Stimulated activated CD8-positive, alpha-beta memory T cell treated with anti-CD3 and anti-CD28 coated beads, Interleukin-4, amount 100 ng/mL, for 24 hours (primary cell): Measurements from ENCODE around the gene MICU2.
A peak's percentile ranks its signal among the peaks of the same experiment; 100 is the strongest.

Experiments used
- DNase-seq: peaks from one replicate; pipeline ENCODE4 v3.0.0-alpha.2; 2020; ENCODE audit warnings: low read depth

The MICU2 gene

DNA sequence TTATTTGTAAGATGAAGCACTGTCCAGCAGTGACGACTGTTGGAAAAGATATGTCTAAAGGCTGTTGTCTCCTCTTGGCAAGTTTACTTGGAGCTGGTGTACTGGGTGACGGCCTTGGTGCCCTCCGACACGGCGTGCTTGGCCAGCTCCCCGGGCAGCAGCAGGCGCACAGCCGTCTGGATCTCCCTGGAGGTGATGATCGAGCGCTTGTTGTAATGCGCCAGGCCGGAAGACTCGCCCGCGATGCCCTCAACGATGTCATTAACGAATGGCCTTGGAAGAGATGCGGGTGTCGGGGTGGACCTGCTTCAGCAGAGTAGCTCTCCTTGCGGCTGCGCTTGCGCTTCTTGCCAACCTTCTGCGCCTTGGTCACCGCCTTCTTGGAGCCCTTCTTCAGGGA, 120.2 kb downstream of the MICU2 start:
- DNase-seq, result no peak

- no peak for DNase-seq
These were observed 122.6 kb downstream of the MICU2 start for GRCh38 chr13:21481359-21481758.

- no peak for DNase-seq
These were observed 124.8 kb downstream of the MICU2 start for GRCh38 chr13:21478881-21479808.

DNA sequence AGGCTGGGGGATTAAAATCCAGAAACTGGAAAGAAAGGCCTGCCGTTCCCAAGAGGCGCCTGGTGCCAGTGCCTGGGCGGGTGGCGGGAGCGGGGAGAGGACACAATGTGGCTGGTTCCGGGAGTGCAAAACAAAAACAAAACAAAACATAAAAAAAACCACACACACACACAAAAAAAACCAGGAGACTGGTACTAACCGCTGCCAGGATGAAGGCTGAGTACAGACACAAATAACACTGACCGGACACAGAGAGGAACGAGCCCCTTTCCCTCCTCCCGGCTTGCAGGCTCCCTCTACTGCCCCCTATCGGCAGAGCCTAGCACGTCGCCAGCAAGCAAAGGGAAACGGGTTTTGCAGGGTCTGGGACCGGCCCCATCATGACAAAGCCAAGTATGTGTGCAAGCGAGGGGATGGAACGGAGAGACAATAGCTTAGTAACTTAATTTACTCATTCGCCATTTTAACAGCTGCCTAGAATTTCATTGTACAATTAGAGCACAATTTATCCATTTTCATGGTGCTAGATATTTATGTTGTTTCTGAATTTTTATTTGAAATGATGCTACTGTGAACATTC, 127.0 kb downstream of the MICU2 start:
- DNase-seq, result peak; percentile 67

DNA sequence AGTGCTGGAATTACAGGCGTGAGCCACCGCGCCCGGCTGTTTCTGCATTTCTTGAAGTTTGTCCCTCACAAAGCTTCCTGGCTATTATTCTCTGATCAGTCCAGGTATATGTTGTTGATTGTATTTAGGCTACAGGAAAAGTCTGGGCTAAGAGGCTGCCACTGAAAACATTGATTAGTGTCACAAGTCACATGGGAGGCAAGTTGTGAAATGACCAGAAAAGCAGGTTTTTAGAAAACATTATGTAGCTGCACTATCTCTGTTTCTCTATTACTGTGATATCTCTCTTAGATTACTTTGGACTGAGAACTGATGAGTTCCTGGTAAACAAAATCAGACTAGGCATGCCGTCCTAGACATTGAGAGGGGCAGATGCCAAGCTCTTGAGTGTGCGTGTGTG, 128.9 kb downstream of the MICU2 start:
- no peak for DNase-seq

DNA sequence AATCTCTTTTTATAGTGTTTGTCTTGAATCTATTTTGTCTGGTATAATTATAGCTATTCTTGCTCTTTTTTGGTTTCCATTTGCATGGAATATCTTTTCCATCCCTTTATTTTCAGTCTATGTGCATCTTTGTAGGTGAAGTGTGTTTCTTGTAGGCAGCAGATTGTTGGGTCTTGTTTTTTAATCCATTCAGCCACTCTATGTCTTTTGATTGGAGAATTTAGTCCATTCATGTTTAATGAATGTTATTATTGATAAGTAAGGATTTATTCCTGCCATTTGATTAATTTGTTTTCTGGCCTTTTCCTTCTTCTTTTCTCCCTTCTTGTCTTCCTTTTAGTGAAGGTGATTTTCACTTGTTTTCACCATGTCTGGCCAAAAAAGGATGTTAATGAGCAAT, 133.2 kb downstream of the MICU2 start:
- DNase-seq, result no peak

- no peak for DNase-seq
These were observed 137.4 kb downstream of the MICU2 start for GRCh38 chr13:21466527-21466926.

DNA sequence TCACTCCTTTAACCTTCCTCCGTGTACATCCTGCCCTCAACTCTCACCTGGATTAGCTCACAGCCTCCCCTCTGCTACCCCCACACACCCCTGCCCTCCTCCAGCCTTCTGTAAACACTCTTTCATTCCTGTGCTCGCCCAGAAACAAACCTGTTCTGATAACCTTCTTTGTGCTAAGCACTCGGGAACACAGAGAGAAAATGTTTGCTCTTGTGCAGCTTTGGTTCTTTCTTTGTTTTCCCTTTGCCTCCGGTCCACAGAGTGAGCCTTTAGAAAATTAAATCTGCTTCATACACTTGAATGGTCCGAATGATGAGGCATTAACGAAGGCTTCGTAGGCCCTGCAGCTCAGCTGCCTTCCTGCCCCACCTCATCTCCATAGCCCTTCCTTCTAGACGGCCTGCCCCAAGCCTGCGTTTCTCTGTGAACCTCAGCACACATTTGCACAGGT, 138.2 kb downstream of the MICU2 start:
- no peak for DNase-seq

DNA sequence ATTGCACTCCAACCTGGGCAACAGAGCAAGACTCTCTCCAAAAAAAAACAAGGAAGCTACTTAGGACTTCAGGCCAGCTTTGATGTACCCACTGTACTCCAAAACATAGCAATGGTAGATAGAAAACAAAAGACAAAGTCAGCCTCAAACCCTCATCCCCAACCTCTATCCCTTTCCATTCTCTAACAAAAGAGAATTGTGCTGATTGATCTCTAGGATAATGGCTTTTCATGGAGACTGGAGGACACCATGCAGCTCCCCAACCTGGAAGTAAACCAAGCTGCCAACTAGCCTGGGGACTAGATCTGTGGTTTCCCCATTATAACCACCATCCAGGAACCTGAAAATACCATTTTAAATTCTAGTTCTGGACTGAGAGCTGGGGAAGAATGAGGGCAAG, 140.5 kb downstream of the MICU2 start:
- DNase-seq, result no peak

- DNase-seq, result no peak
These were observed 142.8 kb downstream of the MICU2 start for GRCh38 chr13:21461131-21461530.

GRCh38 chr13:21458813-21459701, 144.9 kb downstream of the MICU2 start, which contains the start of gene ZDHHC20:
ZDHHC20 (minus strand) TSS chr13:21459303; CDS start chr13:21459171, 132 bp downstream.
- peak; percentile 85 for DNase-seq

DNA sequence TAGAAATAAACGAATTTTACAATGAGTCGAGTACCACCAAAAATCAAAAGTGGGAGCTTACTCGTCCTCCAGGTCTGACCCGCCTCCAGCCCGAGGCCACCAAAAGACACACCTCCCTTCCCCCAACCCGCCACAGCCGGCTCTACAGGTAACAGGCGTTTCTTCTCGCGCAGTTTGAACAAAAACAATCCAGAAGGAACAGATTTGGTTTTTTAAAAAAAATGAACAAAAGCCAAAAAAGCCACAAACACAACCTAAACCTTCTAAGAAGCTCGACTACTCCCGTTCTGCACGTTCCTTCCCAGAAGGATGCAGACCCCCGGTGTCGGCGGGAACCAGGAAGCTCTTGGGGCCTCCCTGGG, 145.5 kb downstream of the MICU2 start:
- peak; percentile 52 for DNase-seq

- DNase-seq, result no peak
These were observed 150.4 kb downstream of the MICU2 start for GRCh38 chr13:21453387-21454081.

DNA sequence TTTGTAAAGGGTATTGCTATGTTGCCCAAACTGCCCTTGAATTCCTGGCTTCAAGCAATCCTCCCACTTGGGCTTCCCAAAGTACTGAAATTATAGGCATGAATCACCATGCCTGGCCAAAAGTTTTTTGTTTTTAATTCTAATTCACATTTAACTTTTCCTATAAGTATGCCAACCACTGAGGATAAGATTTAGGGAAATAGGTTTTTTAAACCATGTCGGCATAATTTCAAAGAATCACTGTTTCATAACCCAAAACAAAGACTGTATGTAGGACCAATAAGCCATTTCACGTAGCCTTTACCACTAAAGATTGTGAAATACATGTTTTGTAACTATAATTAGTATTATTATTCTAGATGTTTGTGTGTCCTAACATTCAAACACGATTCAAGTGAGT, 153.0 kb downstream of the MICU2 start:
- no peak for DNase-seq

DNA sequence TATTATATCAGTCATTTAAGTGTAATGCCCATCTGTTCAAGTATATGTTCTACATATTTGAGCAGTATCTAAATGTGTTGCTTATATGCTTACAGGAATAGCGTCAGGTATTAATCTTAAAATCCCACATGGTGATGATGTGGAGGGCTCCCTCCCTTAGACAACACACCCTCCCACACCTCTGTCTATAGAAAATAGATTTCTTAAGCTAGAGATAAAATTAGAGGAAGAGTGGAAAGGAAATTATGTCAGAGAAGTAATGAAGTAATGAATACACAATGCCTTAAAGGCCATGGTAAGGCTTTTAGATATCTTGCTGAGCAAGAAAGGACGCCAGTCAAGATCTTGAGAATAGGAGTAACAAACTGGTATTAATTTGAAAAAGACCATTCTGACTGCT, 157.3 kb downstream of the MICU2 start:
- no peak for DNase-seq

DNA sequence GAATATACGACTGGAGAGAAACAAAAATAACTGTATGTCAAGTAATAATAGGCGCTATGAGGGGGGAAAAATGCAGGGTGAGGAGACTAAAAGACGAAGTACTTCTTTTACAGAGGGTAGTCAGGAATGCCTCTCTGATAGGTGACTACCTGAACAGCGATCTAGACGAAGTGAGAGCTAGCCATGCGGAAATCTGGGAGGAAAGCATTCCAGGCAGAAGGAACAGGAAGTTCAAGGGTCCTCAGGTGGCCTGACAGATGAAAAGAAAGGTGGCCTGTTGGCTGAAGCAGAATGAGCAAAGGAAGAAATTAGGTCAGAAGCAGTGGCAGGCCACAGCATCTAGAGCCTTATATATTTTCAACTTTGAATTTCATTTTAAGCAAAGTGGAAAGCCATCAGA, 158.2 kb downstream of the MICU2 start:
- no peak for DNase-seq

- DNase-seq, result no peak
These were observed 160.8 kb downstream of the MICU2 start for GRCh38 chr13:21443171-21443570.
